Skin epidermis (tissue), 12 donors: Measurements from ENCODE around the gene MUC6.

Experiments
- H3K27ac ChIP-seq, 21 experiments: fragments of 200-600 bp; sonication (generic) in 11 of 21; one replicate each; pipeline ENCODE4 v1.5.0; 2020; ENCODE audit warnings: mild to moderate bottlenecking in 3 of 21, inconsistent platforms in 2 of 21, moderate library complexity in 2 of 21
- H3K4me3 ChIP-seq, 7 experiments: fragments of 200-600 bp; sonication (generic) in 2 of 7; one replicate each; pipeline ENCODE4 v1.5.0; 2020; ENCODE audit warnings: inconsistent platforms in 2 of 7, mild to moderate bottlenecking in 2 of 7, moderate library complexity in 1 of 7

MUC6 gene

DNA sequence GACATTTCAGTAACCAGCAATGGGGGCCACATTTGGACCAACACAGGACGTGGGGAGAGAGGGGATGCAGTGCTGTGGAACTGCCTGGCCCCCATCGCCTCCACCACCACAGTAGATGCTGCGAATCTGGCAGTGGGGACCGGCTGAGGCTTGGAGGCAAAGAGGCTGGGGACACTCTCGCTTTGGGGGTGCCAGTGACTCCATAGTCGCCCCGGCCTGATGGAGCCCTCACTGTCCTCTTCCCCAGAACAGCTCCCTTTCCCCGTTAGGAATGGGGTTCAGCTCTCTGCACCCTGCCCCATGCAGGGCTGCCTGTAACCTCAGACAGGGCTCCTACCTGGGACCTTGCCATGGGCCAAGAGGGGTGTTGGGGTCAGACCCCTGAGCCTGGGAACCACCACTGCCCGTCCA lies 36.3 kb upstream of the MUC6 start:
- no peak overlapping the region for H3K4me3 ChIP-seq
- H3K27ac ChIP-seq, result no peak overlapping the region

DNA sequence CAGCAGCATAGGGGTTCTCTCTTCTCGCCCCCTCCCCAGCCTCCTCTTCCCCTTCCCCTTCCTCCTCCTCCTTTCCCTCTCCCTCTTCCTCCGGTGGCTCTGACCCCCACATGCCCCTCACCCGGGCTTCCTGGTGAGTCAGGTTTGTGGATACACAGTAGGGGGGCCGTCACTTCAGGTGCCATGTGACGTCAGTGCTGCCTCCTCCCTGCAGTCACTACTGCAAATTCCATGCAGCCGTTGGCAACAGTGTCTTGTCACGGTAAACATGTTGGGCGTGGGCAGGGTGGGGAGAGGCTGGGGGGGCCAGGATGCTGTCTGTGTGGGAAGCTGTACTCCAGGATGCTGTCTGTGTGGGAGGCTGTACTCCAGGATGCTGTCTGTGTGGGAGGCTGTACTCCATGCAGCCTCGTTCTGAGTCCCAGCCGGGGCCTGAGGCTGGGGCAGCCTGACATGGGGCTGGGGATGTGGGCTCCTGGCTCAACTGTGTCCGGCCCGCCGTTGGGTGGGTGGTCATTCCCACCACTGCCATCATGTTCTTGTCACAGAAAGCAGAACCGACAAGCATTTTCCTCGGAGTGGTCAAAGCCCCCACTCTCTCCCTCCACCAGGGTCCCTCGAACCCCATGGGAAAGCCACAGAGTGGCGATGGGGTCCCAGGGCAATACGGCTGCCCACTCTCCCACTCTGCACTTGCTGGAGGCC lies 35.8 kb upstream of the MUC6 start:
- Histone ChIP-seq H3K27ac (no peak overlapping the region), H3K4me3 (no peak overlapping the region)

DNA sequence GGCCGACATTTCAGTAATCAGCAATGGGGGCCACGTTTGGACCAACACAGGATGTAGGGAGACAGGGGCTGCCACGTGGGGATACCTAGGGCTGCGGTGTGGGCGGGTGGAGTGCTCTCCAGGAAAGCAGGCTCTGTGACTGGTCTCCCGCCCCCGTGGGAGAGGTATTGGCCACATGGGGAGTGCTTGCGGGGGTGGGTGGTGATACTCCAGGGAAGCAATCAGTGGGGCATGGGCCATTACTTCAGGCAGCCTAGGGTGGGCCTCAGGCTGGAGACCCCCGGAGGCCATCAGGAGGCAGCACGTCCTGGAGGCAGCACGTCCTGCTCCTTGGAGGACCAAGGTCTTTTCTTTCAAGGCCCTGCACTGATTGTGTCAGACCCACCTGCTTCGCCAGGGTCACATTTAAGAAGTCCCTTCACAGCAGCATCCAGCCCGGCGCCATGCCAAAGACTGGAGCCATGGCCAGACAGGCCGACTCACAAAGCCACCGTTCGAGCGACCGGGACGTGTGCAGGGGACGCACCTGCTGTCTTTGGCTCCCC lies 35.1 kb upstream of the MUC6 start:
- Histone ChIP-seq H3K4me3 (no peak overlapping the region), H3K27ac (no peak overlapping the region)

DNA sequence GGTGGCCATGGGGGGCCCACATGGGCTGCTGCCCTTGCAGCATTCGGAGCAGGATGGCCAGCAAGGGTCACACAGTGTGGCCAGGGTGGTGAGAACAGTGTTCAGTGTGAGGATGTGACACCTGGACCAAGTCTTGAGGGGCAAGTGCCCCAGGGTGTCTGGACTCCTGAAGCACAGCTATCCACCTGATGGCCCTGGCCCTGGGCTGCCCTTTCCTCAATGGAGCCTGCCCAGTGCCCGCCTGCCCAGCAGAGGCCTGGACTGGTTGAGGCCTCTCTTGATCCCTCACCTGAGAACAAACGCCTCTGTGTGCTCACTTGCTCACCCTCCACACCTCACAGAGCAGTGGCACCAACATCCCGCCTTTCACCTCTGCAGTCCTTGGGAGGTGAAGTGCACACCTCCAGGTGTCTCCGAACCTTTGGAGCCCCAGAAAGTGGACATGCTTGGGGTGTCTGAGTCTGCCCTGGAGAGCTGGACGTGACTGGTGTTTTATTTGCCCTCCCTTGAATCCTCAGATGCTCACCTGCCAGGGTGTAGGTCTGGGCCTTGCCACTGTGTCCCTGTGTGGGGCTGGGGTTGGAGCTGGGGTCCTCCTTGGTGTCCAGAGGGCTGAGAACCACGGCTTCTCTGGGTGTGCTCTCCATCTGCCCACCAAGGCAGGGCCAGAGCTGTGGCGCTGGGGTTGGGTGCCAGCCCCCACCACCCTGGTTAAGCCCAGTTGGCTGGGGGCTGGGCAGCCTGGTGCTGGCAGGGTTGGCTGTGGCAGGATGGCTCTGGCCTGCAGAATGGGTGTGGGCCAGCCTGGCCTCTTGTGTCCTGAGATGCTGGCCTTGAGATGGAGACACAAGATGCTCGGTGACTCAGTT lies 34.3 kb upstream of the MUC6 start:
- H3K4me3 ChIP-seq, result no peak overlapping the region
- H3K27ac ChIP-seq, result no peak overlapping the region

DNA sequence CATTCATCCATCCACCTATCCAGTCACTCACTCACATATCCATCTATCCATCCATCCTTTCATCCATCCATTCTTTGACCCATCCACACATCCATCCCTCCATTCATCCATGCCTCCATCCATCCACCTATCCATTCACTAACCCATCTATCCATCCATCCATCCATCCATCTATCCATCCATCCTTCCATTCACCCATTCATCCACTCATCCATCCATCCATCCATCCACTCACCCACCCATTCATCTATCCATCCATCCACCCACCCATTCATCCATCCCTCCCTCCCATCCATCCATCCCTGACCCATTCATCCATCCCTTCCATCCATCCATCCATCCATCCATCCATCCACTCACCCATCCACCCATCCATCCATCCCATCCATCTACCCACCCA lies 33.2 kb upstream of the MUC6 start:
- no peak overlapping the region for H3K4me3 ChIP-seq
- no peak overlapping the region for H3K27ac ChIP-seq

DNA sequence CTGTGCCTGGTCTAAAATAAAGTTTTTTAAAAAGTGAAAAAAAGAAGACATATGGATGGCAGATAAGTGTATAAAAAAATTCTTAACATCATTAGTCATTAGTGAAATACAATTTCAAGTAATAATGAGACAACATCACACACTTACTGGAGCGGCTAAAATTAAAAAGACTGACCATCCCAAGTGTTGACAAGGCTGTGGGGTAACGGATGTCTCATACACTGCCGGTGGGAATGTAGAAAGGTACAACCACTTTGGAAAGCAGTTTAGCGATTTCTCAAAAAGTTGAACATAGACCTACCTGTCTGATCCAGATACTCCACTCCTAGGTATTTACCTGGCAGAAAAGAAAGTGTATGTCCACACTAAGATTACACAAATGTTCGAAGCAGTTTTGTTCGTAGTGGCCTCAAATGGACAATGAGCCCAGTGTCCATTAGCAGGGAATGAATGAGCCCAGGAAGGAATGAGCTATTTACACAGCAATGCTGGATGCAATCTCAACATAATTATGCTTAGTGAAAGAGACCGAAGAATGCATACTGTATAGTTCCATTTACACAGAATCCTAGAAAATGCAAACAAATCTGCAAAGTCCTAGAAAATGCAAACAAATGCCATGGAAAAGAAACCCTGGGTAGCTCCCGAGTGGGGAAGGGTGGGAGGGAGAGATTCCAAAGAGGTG lies 31.4 kb upstream of the MUC6 start:
- H3K4me3 ChIP-seq, result no peak overlapping the region

DNA sequence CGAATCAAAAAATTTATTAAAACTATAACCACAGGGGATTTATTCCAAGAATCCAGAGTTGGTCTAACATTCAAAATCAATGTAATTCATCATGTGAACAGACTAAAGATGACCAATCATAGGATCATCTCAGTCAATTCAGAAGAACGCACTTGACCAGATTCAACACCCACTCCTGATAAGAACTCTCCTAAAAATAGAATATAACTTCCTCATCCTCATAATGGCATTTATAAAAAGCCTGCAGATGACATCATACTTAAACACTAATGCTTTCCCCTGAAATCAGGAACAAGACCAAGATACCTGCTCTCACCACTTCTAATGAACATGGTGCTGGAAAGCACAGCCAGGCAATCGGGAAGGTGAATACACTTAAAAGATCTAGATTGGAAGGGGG lies 27.6 kb upstream of the MUC6 start:
- H3K27ac ChIP-seq, result no peak overlapping the region

More for the DNA sequence above, 31.4 kb upstream of the MUC6 start:
- H3K27ac ChIP-seq, result no peak overlapping the region

DNA sequence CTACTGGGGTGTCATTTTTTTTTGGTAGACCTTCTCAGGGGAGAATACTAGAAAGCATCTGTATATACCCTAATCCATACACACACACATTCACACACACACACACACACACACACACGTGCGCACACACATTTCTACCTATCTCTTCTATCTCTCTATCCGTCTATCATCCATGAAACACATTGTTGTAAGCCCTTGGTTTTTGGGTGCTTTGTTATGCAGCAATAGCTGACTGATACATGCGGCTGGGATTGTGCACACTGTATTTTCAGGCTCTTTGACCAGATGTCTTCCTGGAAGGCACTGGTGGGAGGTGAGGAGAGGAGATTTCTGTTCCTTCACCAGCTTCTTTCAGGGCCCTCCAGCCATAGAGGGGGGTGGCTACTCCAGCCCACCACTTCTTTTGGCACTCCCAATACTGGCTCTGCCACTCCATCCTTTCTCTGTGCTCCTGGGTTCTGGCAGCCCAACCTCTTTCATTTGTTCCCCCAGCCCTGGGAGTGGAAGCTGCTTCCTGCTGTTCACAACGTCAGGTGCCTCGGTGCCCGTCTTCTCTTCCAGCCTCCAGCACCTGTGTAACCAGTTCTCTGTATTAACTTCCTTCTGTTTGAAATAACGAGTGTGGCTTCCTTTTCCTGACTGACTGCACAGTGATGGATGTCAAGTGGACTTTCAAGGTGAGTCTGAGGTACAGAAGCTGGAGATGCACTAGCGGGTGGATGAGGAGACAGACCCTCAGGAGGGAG lies 25.7 kb upstream of the MUC6 start:
- Histone ChIP-seq H3K27ac (no peak overlapping the region), H3K4me3 (no peak overlapping the region)

More for the DNA sequence above, 27.6 kb upstream of the MUC6 start:
- H3K4me3 ChIP-seq, result no peak overlapping the region

DNA sequence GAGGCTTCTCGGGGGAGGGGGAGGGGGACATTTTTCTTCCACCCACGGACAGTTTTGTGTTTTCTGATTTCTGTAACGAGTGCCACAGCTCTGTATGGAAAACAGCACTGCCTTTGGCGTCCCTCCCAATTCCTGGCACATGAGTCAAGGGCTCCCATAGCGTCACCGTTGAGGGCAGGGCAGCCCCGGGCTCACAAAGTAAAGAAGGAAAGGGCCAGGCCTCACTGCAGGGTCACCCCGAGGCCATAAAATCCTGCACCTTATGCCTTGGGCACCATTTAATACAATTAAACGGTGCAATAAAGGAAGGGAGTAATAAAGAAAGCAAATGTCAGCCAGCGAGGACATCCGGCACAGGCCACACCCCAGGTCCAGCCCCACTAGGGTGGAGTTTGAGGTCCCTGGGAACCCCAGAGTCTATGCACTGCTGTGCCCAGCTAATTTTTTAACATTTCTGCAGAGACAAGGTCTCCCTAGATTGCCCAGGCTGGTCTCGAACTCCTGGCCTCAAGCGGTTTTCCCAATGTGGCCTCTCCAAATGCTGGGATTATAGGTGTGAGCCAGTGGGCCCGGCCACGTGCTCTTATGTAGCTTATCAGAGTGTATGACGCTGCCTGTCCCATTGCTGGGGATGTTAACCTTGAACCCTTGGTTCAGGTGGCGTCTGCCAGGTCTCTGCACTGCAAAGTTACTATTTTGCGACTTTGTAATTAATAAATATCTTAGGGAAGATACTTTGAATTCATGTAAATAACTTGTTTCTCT lies 24.5 kb upstream of the MUC6 start:
- Histone ChIP-seq H3K27ac (no peak overlapping the region), H3K4me3 (no peak overlapping the region)

DNA sequence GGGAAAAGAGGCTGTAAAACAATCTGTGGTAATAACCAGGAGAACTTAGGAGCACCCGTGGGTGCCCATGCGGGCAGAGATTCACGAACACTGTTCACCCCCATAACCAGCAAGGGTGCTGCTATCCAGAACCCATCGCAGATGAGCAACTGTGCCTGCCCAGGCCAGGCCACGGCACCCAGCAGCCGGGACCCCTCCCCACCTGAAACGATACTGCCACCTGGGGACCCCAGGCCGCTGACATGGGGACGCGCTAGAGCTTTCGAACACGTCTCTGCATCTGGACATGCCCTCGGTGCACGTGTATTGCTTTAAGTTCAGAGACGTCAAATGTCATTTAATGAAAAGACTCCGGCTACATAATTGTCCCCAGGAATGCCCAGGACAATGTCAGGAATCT lies 23.9 kb upstream of the MUC6 start:
- no peak overlapping the region for H3K4me3 ChIP-seq
- no peak overlapping the region for H3K27ac ChIP-seq

DNA sequence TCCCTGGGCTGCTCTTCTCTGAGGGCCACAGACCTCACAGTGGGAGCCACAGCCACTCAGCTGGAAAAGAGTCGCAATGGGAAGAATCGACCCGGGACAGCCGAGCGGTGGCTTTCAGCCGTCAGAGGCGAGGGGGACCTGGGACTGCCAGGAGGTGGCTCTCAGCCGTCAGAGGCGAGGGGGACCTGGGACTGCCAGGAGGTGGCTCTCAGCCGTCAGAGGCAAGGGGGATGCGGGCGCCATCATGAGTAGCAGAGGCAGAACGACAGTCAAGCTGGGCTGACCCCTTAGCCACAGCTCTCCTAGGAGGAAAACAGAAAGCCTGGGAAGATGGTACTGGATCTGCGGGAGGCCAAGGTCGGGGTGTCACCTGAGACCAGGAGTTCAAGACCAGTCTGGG lies 23.2 kb upstream of the MUC6 start:
- no peak overlapping the region for H3K27ac ChIP-seq
- no peak overlapping the region for H3K4me3 ChIP-seq

DNA sequence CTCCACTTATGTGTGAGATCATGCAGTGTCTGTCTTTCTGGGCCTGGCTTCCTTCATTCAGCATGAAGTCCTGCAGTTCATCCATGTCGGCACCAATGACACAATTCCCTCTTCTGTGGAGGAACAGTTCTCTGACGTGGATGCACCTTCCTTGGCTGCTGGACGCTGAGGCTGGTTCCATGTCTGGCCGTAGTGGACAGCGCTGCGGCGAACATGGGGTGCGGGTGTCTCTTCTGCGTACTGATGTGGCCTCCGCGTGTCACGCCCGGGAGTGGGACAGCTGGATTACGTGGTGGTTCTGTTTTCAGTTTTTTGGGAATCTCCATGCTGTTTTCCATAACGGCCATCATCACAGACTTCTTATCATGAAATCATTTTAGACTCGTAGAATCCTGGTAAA lies 21.3 kb upstream of the MUC6 start:
- H3K27ac ChIP-seq, result no peak overlapping the region
- H3K4me3 ChIP-seq, result no peak overlapping the region

DNA sequence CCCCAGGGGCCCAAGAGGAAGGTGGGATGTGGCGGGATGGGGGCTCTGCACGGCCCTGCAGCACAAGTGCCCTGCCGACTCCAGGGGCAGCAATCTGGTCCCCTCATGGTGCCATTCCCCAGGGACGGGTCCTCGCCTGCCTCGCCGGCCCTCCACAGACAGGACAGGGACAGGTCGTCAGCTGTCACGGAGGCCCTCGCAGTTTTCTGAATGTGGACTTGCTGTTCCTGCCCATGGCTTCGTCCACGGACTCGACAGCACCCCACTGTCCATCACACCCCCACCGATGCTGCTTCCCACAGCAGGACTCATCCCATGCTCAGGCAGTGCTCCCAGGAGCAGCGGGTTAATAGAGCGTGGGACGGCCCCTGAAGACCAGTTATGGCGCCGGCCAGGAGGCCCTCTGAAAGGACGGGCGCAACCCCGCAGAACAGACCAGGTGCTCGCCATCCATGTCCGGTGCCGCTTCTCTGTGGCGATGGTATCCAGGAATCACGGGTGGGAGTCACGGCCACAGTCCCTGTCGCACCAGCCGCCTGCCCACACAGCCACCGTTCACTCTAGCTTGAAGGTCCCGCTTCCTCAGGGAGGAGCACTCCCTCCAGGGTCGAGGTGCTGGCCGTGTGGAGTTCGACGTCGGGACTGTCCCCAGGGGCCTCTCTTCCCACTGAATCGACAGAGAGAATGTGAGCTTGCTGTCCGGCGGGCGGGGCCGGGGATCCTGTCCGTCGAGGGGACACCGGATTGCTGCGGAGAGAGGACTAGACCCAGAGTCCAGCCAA lies 19.7 kb upstream of the MUC6 start:
- Histone ChIP-seq H3K4me3 (no peak overlapping the region), H3K27ac (no peak overlapping the region)

DNA sequence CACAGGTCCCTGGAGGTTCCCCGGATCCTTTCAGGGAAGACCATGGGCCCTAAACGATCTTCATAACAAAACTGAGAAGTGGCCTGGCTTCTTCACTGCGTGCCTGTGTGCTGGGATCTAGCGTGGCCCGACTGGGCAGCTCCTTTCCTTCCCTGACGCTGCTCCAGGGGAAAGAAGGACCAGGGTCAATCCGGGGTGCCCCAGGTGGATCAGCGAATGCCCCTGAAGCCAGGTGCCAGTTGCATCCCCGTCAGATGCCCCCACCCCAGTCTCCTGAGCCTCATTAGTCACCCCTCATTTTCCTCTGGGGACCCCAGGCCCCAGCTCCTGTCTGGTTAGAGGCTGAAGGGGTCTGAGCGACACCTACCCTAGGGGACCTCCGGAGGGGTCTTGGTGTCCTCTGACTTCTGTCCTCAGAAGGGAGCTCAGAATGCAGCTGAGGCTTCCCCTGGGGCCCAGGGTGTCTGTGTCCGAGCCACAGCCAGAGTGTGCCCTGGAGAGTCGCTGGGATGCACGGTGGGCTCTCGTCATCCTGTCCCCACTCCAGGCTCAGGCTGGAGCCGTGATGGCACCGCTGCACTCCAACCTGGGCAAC lies 18.7 kb upstream of the MUC6 start:
- no peak overlapping the region for H3K4me3 ChIP-seq
- no peak overlapping the region for H3K27ac ChIP-seq

DNA sequence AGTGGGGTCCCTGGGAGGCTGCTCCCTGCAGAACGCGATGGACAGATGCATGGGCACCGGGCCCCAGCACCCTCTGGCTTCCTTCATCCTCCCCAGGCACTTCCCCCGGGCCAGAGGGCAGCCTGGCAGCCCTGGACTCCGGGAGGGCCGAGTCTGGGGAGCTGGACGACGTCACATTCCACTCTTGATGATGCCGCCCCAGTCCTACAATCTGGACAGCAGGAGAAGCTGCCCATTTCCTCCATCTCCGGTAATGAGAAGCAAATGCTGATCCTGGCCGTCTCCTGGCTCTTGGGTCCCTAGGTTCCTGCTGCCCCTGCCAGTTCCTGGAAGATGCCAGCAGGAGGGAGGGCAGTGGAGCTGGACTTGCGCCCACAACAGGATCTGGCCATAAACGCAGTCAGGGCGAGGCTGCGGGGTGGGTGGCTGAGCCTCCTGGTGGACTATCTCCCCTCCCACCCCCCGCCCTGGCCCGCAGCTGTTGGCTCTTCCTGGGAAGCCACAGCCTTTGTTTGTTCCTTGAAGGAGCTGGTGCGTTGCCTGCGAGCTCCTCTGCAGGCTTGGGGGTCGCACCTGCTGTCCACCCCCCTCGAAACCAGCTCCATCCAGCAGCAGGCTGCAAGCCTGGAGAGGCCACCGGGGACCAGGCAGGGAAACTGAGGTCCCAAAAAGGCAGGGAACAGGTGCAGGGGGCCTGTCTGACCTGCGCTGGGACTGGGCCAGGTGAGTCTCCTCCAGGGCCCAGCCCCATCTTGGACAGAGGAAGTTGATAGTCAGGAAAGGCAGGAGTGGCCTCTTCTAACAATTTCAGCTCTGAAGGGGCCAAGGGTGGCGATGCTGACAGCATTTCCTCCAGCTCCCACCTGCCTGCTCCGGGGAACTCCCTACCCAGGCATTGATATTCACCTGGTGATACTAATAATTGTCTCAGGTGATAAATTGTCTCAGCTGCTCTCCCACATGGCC lies 17.9 kb upstream of the MUC6 start:
- Histone ChIP-seq H3K27ac (no peak overlapping the region), H3K4me3 (no peak overlapping the region)

DNA sequence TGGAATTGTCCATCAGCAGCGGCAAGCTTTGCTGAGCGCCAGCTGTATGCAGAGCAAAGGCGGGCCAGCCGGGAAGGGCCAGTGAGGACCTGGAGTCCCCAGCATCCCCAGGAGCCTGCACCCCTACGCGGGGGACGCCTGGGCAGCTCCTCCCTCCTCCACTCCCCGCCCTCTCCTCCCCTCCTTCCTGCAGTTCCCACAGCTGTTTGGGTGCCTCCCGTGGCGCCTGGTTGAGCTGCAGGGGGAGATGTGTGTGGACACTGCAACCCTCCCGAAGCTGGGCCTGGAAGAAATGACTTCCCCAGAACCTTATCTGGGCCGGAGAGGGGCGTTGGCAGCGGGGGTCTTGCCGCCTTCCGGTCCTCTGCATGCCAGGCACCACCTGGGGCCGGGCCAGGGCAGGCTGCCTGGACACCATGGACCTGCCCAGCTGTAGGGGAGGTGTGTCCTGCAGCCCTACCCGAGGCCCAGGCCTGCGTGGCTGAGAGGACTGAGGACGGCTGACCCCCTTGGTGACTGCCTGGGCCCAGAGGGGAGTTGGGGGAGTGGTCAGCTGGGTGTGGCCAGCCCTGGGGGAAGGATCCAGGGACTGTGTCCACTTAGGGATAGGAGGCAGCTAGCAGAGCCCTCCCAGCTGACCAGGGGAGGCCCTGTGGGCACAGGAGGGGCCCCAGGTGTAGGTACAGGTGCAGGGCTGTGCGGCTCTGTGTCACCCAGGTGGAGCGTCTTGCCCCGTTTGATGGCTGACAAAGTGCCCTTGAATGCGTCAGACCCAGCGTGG lies 16.8 kb upstream of the MUC6 start:
- Histone ChIP-seq H3K27ac (no peak overlapping the region), H3K4me3 (no peak overlapping the region)
